Forelimb muscle (tissue), 1 donor: ENCODE results near the gene PDCD1LG2. TPM values are rescaled to one million over a fixed set of nuclear protein-coding genes. Genes with fewer than 3 reads are reported as not detected.
"Not testable (repeated sequence)": the region's sequence is repeated elsewhere in the genome, so short reads cannot be mapped to it uniquely, and the experiment has no call there.

Experiments
- DNase-seq: peaks from one replicate; pipeline ENCODE4 v3.0.0-alpha.2; 2013; ENCODE audit warnings: low read depth
- polyA plus RNA-seq: library from polyadenylated mRNA; unstranded; fragments of 120-200 nt; gene quantifications from one replicate; pipeline ENCODE4 v1.2.1, GENCODE V29; 2013; ENCODE audit not compliant: insufficient read length

PDCD1LG2 gene
- 2.8 TPM for polyA plus RNA-seq

DNA sequence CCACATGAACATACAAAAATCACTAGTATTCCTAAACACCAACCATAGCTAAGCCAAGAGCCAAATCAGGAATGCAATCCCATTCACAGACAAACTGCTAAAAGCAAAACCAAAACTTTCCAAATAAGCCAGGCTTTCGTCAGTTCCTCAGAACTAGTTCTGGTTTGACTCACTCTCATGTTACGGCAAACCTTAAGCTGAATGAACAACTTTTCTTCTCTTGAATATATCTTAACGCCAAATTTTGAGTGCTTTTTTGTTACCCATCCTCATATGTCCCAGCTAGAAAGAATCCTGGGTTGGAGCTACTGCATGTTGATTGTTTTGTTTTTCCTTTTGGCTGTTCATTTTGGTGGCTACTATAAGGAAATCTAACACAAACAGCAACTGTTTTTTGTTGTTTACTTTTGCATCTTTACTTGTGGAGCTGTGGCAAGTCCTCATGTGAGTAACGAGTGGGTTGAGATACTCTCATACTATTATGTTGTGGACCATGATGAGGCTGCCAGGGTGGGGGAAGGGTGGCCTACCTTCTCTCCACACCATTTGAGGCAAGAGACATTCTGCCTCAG lies at the start of gene PDCD1LG2:
TSS of gene PDCD1LG2 (plus strand) at position 172 of the 572 bp plus-strand sequence. CDS start 12,016 bp downstream, outside the sequence.
- DNase-seq: no peak

DNA sequence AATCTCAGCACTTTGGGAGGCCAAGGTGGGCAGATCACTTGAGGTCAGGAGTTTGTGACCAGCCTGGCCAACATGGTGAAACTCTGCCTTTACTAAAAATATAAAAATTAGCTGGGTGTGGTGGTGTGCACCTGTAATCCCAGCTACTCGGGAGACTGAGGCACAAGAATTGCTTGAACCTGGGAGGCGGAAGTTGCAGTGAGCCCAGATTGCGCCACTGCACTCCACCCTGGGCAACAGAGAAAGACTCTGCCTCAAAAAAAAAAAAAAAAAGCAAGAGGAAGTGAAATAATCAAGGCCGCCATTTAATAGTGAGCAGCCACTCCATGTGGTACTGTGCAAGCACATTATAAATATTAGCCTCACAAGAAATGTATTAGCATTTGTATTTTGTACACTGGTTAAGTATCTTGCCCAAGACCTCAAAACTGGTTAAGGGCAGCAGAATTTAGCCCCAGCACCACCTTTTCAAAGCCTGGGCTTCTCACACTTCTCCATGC lies 45.5 kb upstream of the PDCD1LG2 start:
- not testable (repeated sequence) for DNase-seq

DNA sequence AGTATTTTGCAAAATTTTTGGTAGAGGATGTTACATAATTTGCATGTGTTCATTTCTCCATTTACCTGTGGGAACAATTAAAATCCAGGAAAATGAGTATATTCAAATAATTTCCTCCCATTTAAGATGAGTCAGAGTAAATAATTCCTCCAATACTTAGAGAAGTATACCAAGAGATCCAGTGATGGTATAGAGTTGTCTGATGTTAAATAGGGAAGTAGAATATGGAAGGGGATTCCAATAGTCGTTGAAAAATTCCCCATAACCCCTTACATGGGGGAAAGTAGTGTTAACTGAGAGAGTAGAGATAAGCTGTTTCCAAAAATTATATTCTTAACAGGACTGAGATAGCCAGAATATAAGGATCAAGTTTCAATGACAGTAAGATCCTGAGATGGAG lies 44.3 kb upstream of the PDCD1LG2 start:
- DNase-seq: no peak

DNA sequence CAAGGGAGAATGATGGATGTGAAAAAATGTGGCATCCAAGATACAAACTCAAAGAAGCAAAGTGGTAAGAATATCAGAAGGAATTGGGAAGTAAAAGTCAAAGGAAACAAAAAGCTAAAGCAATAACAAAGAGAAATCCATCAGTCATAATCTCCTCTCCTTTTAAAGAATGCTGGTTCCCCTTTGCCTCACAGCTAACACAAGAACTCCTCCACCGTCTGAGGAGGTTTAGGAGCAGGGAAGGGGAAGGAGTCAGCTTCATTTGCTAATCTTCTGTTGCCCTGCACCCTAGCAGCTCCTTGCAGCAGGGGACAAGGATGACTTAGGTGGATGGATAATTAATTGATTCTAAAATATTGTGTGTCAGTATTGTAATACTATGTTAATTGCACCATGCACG lies 43.6 kb upstream of the PDCD1LG2 start:
- no peak for DNase-seq

DNA sequence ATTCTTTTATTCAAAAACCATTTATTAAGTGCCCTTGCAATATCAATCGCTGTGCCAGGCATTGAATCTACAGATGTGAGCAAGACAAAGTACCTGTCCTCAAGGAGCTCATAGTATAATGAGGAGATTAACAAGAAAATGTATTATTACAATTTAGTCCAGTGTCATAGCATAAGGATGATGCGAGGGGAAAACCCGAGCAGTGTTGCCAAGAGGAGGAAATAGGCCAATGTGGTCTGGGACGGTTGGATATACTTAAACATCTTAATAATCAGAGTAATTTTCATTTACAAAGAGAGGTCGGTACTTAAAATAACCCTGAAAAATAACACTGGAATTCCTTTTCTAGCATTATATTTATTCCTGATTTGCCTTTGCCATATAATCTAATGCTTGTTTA lies 41.5 kb upstream of the PDCD1LG2 start:
- no peak for DNase-seq

DNA sequence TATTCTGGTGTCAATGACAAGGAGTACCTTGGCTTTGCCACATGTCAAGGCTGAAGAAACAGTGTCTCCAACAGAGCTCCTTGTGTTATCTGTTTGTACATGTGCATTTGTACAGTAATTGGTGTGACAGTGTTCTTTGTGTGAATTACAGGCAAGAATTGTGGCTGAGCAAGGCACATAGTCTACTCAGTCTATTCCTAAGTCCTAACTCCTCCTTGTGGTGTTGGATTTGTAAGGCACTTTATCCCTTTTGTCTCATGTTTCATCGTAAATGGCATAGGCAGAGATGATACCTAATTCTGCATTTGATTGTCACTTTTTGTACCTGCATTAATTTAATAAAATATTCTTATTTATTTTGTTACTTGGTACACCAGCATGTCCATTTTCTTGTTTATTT lies 40.2 kb upstream of the PDCD1LG2 start:
- DNase-seq: no peak

DNA sequence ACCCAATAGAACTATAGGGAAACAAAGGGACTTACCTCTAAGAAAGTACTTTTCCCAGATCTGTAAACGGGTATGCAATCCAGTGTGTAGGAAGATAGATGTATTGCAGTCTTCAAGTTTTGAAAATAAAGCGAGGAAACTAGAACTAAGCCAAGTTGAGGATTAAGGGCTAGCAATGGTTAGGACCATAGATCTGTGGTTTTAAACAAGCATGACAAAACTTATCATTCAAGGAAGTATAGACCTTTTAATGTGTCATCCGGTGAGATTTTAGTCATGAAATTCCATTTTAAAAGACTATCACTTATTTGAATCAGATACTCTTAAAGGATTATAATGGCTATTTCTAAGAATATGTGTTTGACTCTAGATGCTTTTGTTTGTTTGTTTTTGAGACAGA lies 39.5 kb upstream of the PDCD1LG2 start:
- no peak for DNase-seq

DNA sequence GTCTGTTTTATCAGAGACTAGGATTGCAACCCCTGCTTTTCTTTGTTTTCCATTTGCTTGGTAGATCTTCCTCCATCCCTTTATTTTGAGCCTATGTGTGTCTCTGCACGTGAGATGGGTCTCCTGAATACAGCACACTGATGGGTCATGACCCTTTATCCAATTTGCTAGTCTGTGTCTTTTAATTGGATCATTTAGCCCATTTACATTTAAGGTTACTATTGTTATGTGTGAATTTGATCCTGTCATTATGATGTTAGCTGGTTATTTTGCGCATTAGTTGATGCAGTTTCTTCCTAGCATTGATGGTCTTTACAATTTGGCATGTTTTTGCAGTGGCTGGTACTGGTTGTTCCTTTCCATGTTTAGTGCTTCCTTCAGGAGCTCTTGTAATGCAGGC lies 34.7 kb upstream of the PDCD1LG2 start:
- DNase-seq: not testable (repeated sequence)

DNA sequence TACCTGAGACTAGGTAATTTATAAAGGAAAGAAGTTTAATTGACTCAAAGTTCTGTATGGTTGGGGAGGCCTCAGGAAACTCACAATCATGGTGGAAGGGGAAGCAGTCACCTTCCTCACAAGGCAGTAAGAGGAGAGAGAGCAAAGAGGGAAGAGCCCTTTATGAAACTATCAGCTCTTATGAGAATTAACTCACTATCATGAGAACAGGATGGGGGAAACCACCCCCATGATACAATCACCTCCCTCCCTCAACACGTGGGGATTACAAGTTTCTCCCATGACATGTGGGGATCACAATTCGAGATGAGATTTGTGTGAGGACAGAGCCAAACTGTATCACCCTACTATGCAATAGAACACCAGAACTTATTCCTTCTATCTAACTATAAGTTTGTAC lies 32.1 kb upstream of the PDCD1LG2 start:
- no peak for DNase-seq

DNA sequence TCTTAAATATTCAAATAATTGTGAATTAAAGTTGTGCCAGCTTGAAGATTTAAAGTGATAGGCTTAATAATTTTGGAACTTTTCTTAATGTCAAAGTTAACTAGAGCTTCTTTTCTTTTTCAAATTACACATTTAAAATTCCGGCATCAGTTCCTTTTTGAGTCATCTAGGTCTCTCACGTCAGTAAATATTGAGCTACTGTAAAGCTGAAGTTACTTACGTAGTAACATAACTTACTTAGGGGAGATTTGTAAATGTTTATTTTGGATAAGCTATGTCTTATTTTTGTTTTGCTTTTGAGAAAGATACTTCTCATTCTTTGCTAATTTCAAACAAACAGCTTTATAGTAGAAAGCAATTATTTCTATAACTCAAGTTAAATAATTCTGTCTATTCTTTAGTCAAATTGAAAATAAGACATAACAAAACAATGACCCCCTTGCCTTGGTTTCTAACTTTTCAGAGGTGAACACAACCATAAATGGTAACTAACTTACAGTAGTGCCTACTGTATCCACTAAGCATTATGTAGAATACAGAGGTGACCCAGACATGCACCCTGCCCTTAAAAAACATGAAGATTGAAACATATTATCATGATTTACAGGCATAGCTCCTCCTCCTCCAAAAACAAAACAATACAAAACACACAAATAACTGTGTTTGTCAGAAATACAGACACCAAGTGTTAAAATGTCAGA lies 30.2 kb upstream of the PDCD1LG2 start:
- DNase-seq: no peak

DNA sequence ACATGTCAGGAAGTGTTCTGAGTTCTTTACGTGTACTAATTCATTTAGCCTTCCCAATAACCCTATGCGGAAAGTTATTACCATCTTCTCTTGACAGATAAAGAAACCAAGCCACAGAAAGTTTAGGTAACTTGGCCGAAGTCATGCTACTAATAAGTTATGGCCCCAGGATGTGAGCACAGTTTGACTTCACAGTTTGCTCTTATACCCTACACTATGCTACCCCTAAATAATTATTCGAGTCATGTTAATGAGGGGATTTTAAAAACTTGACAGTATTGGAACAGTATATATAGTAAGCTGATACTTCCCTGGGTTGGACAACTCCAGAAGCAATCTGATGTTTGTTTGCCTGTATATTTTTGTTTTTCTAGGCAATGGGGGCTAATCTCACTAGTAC lies 29.4 kb upstream of the PDCD1LG2 start:
- no peak for DNase-seq

DNA sequence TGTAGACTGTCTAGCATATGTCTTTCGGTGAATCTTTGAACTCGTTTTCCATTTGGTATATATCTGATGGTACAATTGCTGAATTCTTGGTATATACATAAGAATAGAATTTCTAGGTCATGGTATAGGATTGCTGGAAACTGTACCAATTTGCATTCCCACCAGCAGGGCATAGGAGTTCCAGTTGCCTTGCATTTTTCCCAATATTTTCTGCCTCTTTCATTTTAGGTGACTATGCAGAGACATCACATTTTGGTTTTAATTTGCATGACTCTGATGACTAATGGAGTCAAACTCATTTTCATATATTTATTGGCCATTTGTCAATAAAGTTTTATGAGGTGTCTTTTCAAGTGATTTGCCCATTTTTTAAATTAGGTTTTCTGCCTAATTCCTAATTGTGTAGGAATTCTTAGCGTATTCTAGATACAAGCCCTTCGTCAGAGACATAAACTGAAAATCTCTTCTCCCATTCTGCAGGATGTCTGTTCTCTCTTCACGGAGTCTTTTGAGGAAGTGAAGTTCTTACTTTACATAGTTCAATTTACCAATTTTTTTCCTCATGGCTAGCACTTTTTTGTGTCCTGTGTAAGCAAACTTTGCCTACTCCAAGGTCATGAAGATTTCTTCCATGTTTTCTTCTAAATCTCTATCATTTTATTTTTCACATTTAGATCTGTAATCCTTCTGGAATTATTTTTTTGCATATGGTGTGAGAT lies 28.9 kb upstream of the PDCD1LG2 start:
- no peak for DNase-seq

DNA sequence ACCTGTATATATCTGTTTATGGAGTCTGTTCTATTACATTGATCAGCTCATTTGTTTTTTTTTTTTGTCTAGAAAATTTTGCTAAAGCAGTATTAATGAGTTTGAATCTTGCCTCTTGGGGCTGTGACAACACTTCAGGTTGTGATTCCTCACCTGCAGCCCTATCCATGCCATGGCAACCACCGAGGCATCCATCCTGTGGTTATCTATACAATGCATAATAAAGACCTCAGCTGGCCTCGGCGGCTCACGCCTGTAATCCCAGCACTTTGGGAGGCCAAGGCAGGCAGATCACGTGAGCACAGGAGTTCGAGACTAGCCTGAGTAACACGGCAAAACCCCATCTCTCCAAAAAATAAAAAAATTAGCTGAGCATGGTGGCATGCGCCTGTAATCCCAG lies 28.1 kb upstream of the PDCD1LG2 start:
- no peak for DNase-seq

DNA sequence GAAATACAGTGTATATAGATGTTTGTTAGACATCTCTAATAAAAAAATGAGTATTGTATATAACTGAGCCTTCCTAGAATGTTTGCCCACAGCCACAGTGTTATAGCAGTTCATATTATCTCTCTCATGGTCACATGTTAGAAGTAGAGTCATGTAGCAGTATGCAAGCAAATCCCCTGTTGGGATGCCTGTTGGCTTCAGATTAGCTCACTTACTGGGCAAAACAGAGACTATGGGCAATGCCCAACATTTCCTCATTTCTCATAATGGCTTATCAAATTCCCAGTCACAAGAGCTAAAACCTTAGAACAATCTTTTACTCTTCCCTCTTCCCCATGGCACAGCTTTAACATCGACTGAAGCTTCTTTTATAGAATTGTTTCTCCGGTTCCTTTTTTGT lies 27.0 kb upstream of the PDCD1LG2 start:
- no peak for DNase-seq

DNA sequence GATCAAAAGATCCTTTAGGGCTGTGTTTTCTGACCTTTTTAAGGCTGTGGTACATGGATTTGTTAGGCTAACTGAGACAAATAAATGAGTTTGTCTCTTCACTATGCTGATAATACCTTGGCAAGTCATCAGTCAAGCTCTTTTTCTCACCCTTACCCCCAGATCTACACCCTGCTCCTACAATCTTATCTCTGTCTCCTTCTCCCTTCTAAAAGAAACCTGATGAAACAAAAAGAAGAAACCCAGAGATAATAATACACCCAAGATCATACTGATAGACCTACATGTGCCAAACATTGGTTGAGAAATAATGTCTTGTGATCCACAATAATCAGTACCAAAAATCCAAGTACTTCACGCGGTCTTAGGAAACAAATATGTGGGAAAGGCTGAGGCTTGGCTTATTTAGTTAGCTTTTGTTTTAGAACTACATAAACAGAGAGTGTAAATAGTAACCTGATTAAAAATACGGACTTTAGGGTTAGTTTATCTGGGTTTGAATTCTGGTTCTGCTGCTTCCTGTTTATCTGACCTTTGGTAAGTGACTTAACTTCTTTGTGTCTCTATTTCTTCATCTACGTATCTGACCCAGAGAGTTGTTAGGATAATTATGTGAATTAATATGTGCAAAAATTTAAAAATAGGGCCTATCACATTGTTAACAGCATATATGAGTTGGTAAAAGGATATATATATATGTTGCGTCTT lies 24.8 kb upstream of the PDCD1LG2 start:
- DNase-seq: no peak

DNA sequence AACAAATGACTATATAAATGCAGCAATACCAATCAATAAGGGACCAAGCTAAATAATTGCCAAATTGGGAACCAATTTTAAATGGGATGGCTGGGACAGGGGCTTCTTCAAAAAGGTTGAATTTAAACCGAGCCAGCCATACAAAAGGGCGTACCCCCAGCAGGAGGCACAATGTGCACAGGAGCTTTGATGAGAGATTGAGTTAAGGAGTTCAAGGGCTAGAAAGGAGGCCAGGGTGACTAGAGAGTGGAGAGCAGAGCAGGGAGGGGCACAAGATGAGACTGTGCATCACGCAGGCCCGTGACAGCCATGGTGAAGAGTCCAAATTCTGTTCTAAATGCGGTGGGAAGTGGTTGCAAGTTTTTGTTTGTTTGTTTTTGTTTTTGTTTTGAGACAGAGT lies 23.3 kb upstream of the PDCD1LG2 start:
- no peak for DNase-seq

DNA sequence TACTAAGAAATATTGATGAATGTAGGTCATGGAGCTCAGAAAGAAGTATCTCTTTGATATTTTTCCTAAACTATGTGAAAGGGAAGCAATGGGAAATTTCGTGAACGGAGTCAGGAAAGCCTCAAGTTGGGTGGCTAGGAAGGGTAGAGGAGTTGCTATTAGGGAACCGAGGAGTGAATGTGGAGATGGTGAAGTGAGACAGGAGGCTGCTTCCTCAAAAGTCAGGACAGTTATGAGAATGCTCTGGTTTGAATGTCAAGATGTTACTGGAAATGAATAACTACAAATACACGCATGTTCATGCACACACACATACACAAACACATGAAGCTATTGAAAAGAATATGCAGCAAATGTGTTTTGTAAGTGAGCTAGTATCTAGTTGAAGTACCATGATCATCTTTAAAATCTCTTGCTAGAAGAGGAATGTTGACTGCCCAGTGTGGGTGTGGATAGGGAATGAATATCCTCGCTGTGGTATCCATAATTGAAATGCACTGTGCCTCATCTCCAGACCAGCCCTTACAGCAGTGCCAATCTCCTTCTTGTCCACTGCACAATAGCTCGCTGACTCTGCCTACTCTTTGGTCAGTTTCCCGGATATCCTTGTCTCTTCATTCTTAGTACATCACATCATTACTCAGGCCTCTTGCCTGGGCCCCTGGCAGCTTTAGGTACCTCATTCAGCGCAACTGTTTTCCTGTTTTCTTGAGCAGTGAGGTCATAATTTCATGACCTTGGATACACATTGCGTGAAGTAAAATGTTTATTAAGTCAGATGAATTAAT lies 21.9 kb upstream of the PDCD1LG2 start:
- DNase-seq: no peak

DNA sequence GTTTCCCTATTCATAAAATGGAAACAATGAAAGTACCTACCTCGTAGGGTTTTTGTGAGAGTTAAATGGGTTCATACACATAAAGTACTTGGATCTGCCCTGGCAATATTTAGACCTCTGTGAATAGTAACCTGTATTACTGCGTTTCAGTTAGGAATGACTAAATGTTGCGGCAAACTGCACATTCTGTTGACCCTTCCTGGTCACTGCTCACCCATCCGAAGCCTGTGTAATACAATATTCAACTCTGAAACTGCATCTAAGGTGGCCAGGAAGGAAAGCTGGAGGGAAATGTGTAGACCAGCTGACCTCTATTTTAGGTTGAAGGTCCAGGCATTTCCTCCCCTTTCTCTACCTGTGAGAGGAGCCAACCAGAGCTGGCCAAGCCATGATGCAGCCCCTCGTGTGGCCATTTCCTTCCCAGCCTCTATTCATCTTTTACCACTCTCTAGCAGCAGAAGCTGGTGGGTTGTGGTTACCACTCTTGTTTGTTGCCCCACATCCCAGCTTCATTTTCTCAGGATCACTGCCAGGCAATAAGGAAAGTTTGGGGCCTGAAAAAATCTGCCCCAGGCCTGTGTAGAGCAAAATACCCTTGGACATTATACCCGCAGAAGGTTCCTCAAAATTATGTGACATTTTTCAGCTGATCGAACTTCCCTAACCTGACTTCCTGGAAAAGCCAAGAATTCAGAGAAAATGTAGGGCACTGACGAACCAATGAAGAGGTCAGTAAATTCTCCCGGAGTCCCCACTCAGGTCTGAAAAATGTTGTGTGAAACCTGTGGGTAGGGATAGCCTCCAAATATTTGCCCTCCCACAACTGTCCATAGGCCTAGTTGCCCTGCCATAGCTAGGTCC lies 20.5 kb upstream of the PDCD1LG2 start:
- no peak for DNase-seq

DNA sequence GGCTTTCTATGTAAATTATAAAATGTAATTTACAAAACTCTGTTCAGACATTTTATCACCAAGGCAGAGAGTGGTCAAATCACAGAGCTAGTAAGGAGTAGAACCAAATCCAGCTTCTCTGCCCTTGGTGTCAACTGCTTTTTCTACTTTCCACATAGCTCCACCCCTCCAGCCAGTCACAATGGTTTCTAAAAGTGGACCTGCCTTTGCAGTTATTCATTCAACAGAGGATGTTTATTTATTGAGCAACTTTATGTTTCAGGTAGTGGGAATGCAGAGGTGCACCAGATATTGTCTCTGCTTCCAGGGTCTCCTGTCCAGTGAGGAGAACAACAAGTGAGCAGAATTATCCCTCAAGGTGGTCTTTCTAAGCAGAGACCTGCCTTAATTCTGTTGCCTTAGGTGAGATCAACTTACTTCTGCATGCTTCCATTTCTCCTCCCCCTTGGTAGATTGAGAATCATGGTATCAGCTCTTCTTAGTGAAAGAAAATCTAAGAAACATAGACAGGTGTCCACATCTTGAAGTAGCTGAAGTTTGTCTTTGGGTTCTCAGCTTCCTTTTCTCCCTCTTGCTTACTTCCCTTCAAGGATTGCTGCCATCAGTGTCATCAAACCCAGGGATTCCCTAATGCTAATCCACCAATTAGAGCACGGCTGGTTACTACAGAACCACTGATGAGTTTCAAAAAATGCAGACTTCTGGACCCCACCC lies 17.2 kb upstream of the PDCD1LG2 start:
- DNase-seq: no peak
